ENCODE results near the gene CCDC15. TPM values are rescaled to one million over a fixed set of nuclear protein-coding genes. Genes with fewer than 3 reads are reported as not detected.
A peak's percentile ranks its signal among the peaks of the same experiment; 100 is the strongest.

The CCDC15 gene
- total RNA-seq, 4 donors from 2014 or later, result 2.0 to 11.5 (median 3.8) TPM

DNA sequence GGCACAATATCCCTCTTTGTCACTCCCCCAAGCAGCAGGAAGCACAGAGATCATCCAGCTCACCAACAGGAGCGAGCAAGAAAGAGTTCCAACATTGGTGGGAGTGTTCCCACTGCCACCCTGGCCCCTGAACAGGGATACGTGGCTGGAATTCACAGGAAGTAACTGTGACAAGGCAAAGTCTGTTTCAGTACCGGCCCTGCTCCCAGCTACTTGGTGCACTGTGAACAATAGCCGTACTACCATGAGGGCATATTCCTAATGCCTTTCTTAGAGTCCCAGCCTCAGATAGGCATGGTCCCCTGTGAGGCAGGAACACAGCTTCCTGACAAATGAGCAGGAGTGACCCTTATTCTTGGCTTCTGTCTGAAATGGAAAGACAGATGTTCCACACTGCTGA is 107.3 kb downstream of the CCDC15 start:
- WGBS, result 77% methylated on average over 3 of the region's 4 CpGs
- Histone ChIP-seq H3K4me3 (no peak overlapping the region), H3K9me3 (no peaks in the 10 kb centered on the region), H3K27ac (no peak overlapping the region), H3K27me3 (no peaks in the 10 kb centered on the region), H3K4me1 (peaks cover 19% of the 10 kb centered on the region), H3K36me3 (no peaks in the 10 kb centered on the region)
- TF ChIP-seq, protein P1, sequence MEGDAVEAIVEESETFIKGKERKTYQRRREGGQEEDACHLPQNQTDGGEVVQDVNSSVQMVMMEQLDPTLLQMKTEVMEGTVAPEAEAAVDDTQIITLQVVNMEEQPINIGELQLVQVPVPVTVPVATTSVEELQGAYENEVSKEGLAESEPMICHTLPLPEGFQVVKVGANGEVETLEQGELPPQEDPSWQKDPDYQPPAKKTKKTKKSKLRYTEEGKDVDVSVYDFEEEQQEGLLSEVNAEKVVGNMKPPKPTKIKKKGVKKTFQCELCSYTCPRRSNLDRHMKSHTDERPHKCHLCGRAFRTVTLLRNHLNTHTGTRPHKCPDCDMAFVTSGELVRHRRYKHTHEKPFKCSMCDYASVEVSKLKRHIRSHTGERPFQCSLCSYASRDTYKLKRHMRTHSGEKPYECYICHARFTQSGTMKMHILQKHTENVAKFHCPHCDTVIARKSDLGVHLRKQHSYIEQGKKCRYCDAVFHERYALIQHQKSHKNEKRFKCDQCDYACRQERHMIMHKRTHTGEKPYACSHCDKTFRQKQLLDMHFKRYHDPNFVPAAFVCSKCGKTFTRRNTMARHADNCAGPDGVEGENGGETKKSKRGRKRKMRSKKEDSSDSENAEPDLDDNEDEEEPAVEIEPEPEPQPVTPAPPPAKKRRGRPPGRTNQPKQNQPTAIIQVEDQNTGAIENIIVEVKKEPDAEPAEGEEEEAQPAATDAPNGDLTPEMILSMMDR (IDR thresholded peaks at IDR 0.05), result no peak
- TF ChIP-seq EP300 (IDR thresholded peaks at IDR 0.05) (no peak), POLR2A (IDR thresholded peaks at IDR 0.05) (no peak)
- no peak for DNase-seq (ENCODE audit: low spot score in 2 of 2)

DNA sequence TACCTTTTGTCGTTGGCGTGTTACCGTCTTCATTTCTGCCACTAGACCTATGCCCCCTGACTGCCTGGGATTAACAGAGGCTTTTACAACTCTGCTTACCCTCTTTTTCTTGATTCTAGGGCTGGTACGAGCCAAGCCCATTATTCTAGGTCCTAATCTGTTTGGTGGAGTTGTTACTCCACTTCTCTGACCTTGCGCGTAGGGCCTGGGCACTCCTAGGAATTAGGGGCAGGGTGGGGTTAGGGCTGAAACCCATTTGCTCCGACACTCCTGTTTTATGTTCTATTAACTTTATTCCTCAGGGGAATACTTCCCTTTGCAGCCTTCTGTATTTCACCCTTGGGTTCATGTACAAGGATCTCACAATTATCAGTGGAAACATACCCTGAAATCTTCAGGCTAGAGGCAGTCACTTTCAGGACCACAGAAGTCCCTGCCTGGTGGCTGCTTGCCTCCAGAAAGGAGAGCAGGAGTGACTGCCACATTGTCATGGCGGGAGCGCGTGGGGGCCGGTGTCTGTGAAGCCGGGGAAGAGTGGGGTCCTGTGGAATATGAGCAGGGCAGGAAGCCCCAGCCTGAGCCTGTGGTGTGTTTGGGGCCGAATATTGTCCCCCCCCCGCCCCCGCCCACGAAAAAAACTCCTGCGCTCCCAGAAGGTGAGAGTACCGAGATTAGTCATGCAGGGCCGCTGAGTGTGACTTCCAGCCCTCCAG is 108.4 kb downstream of the CCDC15 start:
- TF ChIP-seq, protein P1 (IDR thresholded peaks at IDR 0.05), result no peak
- no peak for TF ChIP-seq EP300 (IDR thresholded peaks at IDR 0.05)
- no peak for TF ChIP-seq POLR2AphosphoS5 (IDR thresholded peaks at IDR 0.05)
- no peak for TF ChIP-seq POLR2A (IDR thresholded peaks at IDR 0.05)
- Histone ChIP-seq H3K4me3 (peak overlapping the region; percentile 74), H3K27me3 (no peaks in the 10 kb centered on the region), H3K9me3 (no peaks in the 10 kb centered on the region), H3K27ac (peak overlapping the region; percentile 73), H3K36me3 (no peaks in the 10 kb centered on the region), H3K4me1 (peaks cover 19% of the 10 kb centered on the region)
- 43% methylated on average over 19 of the region's 19 CpGs for WGBS
- DNase-seq (ENCODE audit: low spot score in 2 of 2), result no peak

DNA sequence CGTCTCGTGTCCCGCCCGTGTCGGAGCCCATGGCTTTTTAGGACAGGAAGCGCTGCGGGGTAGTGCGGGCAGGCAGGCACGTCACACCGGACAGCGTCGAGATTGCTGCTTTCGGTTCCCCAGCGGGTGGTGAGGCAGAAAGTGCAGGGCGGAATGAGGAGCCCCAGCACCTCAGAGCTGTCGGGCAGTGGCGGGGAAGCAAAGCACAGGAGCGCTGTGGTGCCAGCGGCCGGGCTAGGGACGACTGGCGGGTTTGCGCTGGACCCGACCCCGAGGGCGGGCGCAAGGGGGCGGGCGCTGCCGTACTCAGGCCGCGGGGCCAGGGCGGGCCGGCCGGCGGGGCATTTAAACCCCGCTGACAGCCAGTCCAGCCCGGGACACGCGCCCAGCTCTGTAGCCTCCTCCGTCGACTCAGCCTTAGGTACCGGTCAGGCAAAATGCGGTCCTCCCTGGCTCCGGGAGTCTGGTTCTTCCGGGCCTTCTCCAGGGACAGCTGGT is 109.0 kb downstream of the CCDC15 start, which contains the start of gene SLC37A2:
Gene SLC37A2, plus strand, starts transcription at position 375 of the 498 bp plus-strand sequence. Its CDS starts 63 bp downstream, at position 438.
- H3K36me3 ChIP-seq, result no peaks in the 10 kb centered on the region
- H3K27ac ChIP-seq, result peak within 1 kb of the TSS; percentile 73
- no peaks in the 10 kb centered on the region for H3K27me3 ChIP-seq
- peaks cover 19% of the 10 kb centered on the region for H3K4me1 ChIP-seq
- peak in 1 of 2 donors; percentile 54 for TF ChIP-seq POLR2A (IDR thresholded peaks at IDR 0.05)
- TF ChIP-seq POLR2AphosphoS5 (IDR thresholded peaks at IDR 0.05), result no peak
- no peak for TF ChIP-seq EP300 (IDR thresholded peaks at IDR 0.05)
- TF ChIP-seq, protein P1 (IDR thresholded peaks at IDR 0.05), result peak in 1 of 2 donors; percentile 29
- peak; percentile 80 to 82 for DNase-seq (ENCODE audit: low spot score in 2 of 2)
- H3K4me3 ChIP-seq, result peak within 1 kb of the TSS; percentile 74
- no peaks in the 10 kb centered on the region for H3K9me3 ChIP-seq
- under 1% methylated on average over 32 of the region's 46 CpGs for whole genome bisulfite sequencing

DNA sequence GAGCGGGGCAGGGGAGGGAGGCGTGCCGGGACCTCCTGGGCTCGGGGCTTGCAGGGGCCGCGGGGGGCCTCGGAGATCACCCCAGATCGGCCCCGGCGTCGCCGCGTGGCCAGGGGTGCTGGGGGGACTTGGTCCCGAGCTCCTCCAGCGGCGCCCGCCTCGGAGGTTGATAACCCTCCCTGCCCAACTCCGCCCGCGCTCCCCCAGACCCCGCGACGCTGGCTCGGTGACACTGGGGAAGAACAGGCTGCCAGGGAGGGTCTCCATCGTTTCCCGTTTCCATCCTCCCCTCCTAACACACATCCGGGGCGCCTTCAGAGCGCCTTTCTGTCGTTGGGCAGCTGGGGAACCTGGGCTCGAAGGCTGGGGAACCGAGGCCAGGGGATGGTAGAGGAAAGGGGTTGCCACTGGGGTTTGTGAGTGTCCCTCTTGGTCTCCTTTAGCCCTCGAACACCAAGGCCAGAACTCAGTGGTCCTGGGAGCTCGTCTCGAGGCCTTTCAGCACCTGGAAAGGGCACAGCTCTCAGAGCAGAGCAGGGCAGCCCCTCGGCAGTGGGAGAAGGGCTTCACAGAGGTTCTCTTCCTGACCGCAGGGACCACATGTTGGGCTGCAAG is 109.5 kb downstream of the CCDC15 start:
- Histone ChIP-seq H3K4me1 (peaks cover 19% of the 10 kb centered on the region), H3K36me3 (no peaks in the 10 kb centered on the region), H3K4me3 (peak overlapping the region; percentile 74), H3K27me3 (no peaks in the 10 kb centered on the region), H3K9me3 (no peaks in the 10 kb centered on the region), H3K27ac (peak overlapping the region; percentile 73)
- TF ChIP-seq POLR2AphosphoS5 (IDR thresholded peaks at IDR 0.05) (no peak), EP300 (IDR thresholded peaks at IDR 0.05) (no peak), POLR2A (IDR thresholded peaks at IDR 0.05) (no peak)
- TF ChIP-seq, protein P1 (IDR thresholded peaks at IDR 0.05), result no peak
- no peak for DNase-seq (ENCODE audit: low spot score in 2 of 2)
- 10% methylated on average over 16 of the region's 38 CpGs for WGBS

DNA sequence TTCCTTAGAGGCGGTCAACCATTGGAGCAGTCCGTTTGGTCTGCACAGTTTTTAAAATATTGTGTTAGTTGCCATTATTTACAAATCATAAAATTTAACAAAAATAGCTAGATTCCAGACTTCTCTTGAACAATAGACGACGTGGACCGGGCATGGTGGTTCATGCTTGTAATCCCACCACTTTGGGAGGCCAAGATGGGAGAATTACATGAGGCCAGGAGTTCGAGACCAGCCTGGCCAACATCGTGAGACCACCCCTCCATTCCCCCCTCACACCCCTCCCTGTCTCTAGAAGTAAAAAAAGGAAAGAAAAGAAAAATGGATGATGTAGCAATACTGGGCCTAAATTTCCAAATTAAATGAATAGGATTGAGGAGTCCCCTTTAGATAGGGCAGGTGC is 110.1 kb downstream of the CCDC15 start:
- DNase-seq (ENCODE audit: low spot score in 2 of 2), result no peak
- 81% methylated on average over 7 of the region's 7 CpGs for WGBS

More for the DNA sequence above, 110.1 kb downstream of the CCDC15 start:
- TF ChIP-seq EP300 (IDR thresholded peaks at IDR 0.05) (no peak), POLR2A (IDR thresholded peaks at IDR 0.05) (no peak), POLR2AphosphoS5 (IDR thresholded peaks at IDR 0.05) (no peak)
- TF ChIP-seq, protein P1 (IDR thresholded peaks at IDR 0.05), result no peak
- no peaks in the 10 kb centered on the region for H3K27me3 ChIP-seq
- peak overlapping the region; percentile 73 for H3K27ac ChIP-seq
- H3K4me1 ChIP-seq, result peaks cover 19% of the 10 kb centered on the region
- H3K9me3 ChIP-seq, result no peaks in the 10 kb centered on the region
- H3K36me3 ChIP-seq, result no peaks in the 10 kb centered on the region
- H3K4me3 ChIP-seq, result peak overlapping the region; percentile 74

Data from suprapubic skin (tissue), 4 donors.